ENCODE data around the gene SPON1.
A peak's percentile ranks its signal among the peaks of the same experiment; 100 is the strongest.
"Not testable (repeated sequence)": the region's sequence is repeated elsewhere in the genome, so short reads cannot be mapped to it uniquely, and the experiment has no call there.

Gene SPON1

DNA sequence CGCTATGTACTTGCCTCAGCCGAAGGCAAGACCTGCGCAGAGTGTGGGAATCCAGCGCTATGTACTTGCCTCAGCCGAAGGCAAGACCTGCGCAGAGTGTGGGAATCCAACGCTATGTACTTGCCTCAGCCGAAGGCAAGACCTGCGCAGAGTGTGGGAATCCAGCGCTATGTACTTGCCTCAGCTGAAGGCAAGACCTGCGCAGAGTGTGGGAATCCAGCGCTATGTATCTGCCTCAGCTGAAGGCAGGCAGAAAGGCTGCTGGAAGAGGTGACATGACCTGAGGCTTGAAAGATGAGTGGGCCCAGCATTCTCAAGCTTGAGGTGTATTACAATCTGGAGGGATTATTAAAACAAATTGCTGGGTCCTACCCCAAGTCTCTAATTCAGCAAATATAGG lies 290.0 kb downstream of the SPON1 start:
- not testable (repeated sequence) for FAIRE-seq

GRCh38 chr11:14253421-14253820 lies 290.9 kb downstream of the SPON1 start:
- no peak for FAIRE-seq

- no peak for FAIRE-seq
Measured at GRCh38 chr11:14253840-14254239, 291.3 kb downstream of the SPON1 start.

DNA sequence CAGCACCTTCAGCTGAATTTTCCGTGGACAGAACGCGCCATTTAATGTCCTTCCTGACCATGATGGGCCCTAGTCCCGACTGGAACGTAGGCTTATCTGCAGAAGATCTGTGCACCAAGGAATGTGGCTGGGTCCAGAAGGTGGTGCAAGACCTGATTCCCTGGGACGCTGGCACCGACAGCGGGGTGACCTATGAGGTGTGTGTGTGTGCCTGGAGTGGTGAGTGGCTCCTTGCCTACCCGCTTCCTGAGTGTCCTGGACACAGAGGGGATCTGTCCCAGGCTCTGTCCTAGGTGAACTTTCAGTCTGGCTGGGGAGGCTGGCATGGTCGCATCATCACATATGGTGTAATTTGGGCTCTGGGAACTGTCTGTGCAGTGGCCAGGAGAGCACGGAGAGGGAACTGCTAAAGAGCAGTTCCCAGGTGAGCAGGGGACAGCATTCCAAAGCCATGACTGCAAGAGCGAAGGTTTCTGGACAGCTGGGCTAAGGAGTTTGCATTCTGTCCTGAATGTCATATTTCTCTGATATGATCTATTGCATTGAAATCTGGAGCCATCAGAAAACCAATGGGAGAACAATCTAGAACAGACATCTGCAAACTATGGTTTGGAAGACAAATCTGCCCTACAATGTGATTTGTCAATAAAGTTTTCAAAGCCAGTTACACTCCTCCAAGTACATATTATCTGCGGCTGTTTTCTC lies 292.2 kb downstream of the SPON1 start:
- FAIRE-seq: no peak

GRCh38 chr11:14255238-14255534 lies 292.7 kb downstream of the SPON1 start:
- no peak for FAIRE-seq

- no peak for FAIRE-seq
Measured at GRCh38 chr11:14258221-14258935, 295.9 kb downstream of the SPON1 start.

DNA sequence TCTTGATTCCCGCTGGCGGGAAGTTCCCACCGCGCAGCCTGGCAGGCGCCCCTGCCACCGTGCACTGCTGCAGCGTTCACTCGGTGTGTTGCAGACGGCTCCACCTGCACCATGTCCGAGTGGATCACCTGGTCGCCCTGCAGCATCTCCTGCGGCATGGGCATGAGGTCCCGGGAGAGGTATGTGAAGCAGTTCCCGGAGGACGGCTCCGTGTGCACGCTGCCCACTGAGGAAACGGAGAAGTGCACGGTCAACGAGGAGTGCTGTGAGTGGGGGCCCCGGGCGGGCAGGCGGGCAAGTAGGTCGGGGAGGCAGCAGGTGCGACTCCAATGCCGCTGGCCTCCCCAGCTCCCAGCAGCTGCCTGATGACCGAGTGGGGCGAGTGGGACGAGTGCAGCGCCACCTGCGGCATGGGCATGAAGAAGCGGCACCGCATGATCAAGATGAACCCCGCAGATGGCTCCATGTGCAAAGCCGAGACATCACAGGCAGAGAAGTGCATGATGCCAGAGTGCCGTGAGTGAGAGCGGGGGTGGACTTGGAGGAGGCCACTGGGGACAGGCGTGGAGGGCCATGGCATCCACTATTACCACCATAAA lies 296.8 kb downstream of the SPON1 start:
- FAIRE-seq: no peak

DNA sequence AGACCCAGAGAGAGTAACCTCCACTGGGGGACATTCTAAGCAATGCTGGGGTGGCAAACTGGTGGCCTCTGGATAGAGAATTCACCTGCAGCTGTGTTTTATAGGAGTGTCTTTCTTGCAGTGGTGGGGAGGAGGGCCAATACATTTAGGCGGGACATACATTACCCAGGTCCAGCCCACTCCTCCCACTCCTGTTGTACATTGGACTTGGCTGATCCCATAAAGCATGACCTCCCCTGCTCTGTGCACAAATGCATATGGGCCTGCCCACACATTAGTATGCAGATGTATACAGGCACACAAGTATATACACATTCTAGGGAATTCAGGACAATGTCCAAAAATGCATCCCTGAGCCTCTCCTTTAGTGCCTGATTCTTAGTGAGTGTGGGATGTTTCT lies 297.4 kb downstream of the SPON1 start:
- FAIRE-seq: no peak

GRCh38 chr11:14261066-14261465 lies 298.5 kb downstream of the SPON1 start:
- FAIRE-seq: no peak

- FAIRE-seq: no peak
Measured at GRCh38 chr11:14262271-14262846, 299.8 kb downstream of the SPON1 start.

- FAIRE-seq: no peak
Measured at GRCh38 chr11:14264966-14265365, 302.4 kb downstream of the SPON1 start.

DNA sequence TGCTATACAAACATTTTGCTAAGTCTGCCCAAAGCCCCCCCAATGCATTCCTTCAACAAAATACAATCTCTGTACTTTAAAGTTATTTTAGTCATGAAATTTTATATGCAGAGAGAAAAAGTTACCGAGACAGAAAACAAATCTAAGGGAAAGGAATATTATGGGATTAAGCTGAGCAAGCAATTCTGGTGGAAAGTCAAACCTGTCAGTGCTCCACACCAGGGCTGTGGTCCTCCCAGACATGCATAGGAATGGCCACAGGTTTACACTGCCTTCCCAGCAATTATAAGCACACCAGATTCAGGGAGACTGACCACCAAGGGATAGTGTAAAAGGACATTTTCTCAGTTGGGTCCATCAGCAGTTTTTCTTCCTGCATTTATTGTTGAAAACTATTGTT lies 304.1 kb downstream of the SPON1 start:
- FAIRE-seq: no peak

- FAIRE-seq: no peak
Measured at GRCh38 chr11:14267861-14268635, 305.5 kb downstream of the SPON1 start.

- FAIRE-seq: no peak
Measured at GRCh38 chr11:14269692-14270573, 307.4 kb downstream of the SPON1 start.

DNA sequence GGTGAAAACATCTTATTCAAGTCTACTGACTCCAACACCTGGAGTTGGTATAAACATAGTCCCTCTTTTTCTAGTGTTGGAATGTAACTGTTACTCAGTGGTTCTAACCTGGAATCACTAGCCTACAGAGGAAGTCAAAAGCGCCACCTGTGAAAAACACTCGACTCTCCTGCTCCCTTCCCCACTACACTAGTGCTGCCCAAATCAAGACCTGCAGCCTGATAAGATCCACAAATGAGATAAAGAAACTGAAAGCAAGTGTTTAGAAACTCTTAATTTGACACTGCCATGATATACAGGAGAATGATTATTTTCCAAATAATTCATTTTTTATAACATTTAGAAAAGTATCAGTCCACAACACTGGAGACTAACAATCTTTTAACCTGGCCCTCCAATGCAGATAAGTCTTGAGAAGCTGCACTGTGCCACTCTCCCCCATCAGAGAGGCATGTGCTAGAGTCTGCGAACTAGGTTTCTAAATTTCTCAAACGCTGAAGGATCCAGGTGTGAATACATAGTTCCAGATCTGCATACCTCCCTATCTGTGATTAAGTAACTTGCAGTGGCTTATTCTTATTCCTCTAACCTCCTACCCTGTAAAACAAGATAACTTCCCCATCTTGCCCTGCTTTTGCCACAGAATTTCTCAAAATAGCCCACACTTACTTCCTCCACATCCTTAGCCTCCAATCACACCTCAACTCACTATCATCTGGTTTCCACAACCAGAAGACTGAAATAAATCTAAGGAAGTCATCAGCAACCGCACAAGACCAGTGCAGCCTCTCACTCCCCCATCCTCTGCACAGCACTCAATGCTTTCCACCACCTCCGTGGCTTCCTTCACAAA lies 308.4 kb downstream of the SPON1 start:
- no peak for FAIRE-seq

DNA sequence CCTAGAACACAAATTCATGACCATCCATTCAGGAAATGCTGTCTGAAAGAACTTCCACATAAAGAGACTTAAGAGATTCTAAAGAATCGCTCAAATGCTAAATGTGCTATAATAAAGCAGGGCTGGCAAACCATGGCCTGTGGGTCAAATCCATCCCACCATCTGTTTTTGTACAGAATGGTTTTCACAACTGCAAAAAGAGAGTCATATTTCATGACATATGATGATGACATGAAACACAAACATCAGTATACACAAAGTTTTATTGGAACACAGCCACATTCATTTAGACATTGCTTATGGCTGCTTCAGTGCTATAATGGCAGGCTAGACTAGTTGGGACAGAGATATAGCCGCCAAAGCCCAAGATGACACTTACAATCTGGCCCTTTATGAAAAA lies 311.4 kb downstream of the SPON1 start:
- no peak for FAIRE-seq

DNA sequence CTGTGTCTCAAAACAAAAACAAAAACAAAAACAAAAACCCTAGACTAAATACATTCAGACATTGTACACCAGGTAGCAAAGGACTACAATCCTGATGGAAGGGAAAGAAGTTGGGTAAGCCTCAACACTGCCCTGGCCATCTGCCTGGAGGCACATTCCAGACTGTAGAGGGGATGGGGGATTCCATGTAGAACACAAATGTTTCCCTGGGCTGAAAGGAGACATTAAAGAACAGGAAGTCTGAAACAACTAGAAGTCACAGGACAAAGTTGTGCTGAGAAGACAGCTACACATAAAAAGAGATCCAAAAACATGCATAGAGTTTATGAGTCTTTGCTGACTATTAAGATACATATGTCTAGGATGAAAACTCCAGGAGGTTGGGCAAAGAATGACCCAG lies 312.6 kb downstream of the SPON1 start:
- no peak for FAIRE-seq

DNA sequence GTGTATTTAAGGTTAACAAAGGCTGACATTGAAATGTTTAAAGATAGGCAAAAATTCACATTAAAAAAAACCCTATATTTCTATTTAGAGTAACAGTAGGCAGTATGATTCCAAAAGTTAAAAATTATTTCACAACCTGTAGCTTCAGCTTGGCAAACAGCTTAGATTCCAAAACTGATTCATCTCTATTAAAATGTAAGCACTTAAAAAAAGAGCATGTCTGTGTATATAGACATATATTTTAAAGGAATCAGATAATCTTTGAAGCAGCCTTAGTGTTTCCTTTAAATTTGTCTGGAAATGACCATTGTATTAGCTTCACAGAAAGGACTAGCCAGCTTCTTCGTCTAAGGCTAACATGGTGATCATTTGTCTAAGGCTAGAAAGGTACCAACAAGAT lies 316.3 kb downstream of the SPON1 start:
- peak; percentile 58 for FAIRE-seq

DNA sequence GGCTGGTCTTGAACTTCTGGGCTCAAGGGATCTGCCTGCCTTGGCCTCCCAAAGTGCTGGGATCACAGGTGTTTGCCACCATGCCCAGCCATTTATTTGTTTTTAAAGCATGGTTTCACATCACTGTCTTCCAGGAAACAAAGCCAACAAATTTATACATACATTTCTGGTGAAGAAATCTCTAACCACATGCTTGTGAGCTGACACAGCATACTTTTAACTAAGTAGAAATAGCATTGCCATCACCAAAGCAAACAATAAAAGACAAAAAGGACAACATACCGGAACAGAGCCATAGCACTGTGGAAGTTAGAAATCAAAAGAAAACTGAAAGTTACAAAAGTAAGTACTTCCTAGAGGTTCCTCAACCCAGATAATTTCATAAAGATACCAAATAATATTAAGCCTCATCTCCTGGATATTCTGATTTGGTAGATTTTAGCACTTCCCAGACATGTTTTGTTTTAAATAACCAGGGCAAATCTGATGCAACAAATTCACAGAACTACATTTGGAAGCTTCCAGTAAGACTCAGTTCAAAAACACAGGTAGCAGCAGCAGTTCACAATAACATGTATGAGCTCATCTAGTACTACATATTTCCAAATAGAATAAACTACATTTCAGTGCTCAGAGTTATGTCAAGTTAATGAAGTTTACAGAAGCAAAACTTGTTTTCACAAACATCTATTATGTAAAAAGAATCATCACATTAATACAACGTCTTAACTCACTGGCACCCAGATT lies 325.8 kb downstream of the SPON1 start:
- no peak for FAIRE-seq

DNA sequence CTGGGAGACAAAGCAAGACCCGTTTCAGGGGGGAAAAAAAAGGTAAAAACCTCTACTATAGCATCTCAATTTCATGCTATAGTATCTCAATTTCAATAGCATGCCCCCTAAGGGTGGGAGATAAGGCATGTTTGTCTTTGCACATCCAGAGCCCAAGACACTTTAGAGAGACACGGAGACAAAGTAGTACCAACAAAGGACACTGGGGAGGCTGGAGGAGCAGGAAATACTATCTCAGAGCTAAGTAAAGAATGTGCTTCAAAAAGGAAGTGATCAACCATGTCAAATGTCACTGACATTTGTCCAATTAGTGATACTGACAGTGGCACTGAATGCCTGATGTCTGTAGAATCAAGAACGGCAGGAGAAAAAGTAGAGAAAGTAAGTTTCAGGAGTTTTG lies 327.9 kb downstream of the SPON1 start:
- FAIRE-seq: no peak

GRCh38 chr11:14299921-14300320 lies 337.4 kb downstream of the SPON1 start:
- no peak for FAIRE-seq

Data from islet of Langerhans (tissue), 1 donor.